SU-DHL-6 (cell line): Measurements from ENCODE around the gene OR52H1.

Experiments
- H2AFZ ChIP-seq: fragments of 200-600 bp; sonication (generic); 2 replicates; pipeline ENCODE4 v1.6.1; 2014; ENCODE audit warnings: low read depth, mild to moderate bottlenecking, moderate library complexity, mixed read lengths, antibody characterized with exemption, low read length; ENCODE audit not compliant: severe bottlenecking
- H3F3A ChIP-seq: fragments of 200-600 bp; shearing (Covaris generic); 2 replicates; pipeline ENCODE4 v1.6.0; 2016; ENCODE audit warnings: antibody characterized with exemption, mild to moderate bottlenecking; ENCODE audit not compliant: insufficient read depth
- H3K27ac ChIP-seq: fragments of 200-600 bp; sonication (generic); 2 replicates; pipeline ENCODE4 v1.5.1; 2016; ENCODE audit warnings: low read depth, mild to moderate bottlenecking, low read length, moderate library complexity, mixed read lengths
- H3K27me3 ChIP-seq: fragments of 200-600 bp; sonication (generic), shearing (Covaris generic); 2 replicates; pipeline ENCODE4 v1.6.0; 2014; ENCODE audit warnings: mild to moderate bottlenecking, low read length
- H3K36me3 ChIP-seq: fragments of 200-600 bp; sonication (generic); 2 replicates; pipeline ENCODE4 v1.6.1; 2014; ENCODE audit warnings: mild to moderate bottlenecking, low read length, mixed read lengths
- H3K4me2 ChIP-seq: fragments of 300-600, 200-600 bp; shearing (Covaris generic), sonication (generic); 2 replicates; pipeline ENCODE4 v1.6.0; 2014; ENCODE audit warnings: low read length, low read depth, mild to moderate bottlenecking; ENCODE audit not compliant: poor library complexity, severe bottlenecking
- H3K4me3 ChIP-seq: fragments of 200-600 bp; sonication (generic); 2 replicates; pipeline ENCODE4 v1.5.1; 2014; ENCODE audit warnings: antibody characterized with exemption, low read length, mild to moderate bottlenecking, mixed read lengths; ENCODE audit not compliant: insufficient read depth, poor library complexity, severe bottlenecking
- H3K79me2 ChIP-seq: fragments of 200-600 bp; sonication (generic); 2 replicates; pipeline ENCODE4 v1.6.1; 2014; ENCODE audit warnings: mild to moderate bottlenecking, low read length, moderate library complexity; ENCODE audit not compliant: insufficient read depth
- H3K9ac ChIP-seq: fragments of 200-600 bp; sonication (generic); 2 replicates; pipeline ENCODE4 v1.7.0; 2014; ENCODE audit warnings: mild to moderate bottlenecking, low read length
- H3K9me2 ChIP-seq: fragments of 200-600 bp; sonication (generic); replicated peaks from 2 replicates; pipeline ENCODE4 v1.6.1; 2014; ENCODE audit warnings: low read length; ENCODE audit not compliant: insufficient read depth
- H3K9me3 ChIP-seq: fragments of 200-600 bp; sonication (generic); 2 replicates; pipeline ENCODE4 v1.6.1; 2014; ENCODE audit warnings: low read length, mixed read lengths; ENCODE audit not compliant: insufficient read depth
- H4K20me1 ChIP-seq: fragments of 200-600 bp; sonication (generic); 2 replicates; pipeline ENCODE4 v1.6.1; 2014; ENCODE audit warnings: low read depth, mild to moderate bottlenecking, antibody characterized with exemption, low read length, moderate library complexity, mixed read lengths
- EZH2phosphoT487 ChIP-seq: fragments of 200-600 bp; sonication (generic), shearing (Covaris generic); conservative IDR thresholded peaks from 2 replicates; pipeline ENCODE4 v1.6.1; 2018; ENCODE audit warnings: mild to moderate bottlenecking, antibody characterized with exemption, low read length, moderate library complexity, mixed read lengths
- TF ChIP-seq, protein P1 (sequence below): fragments of 200-600 bp; sonication (generic); IDR thresholded peaks from one replicate; pipeline ENCODE4 v1.5.1; 2017; ENCODE audit warnings: antibody characterized with exemption, mild to moderate bottlenecking, low read length, moderate library complexity; ENCODE audit not compliant: insufficient read depth, poor library complexity, severe bottlenecking

Gene OR52H1

DNA sequence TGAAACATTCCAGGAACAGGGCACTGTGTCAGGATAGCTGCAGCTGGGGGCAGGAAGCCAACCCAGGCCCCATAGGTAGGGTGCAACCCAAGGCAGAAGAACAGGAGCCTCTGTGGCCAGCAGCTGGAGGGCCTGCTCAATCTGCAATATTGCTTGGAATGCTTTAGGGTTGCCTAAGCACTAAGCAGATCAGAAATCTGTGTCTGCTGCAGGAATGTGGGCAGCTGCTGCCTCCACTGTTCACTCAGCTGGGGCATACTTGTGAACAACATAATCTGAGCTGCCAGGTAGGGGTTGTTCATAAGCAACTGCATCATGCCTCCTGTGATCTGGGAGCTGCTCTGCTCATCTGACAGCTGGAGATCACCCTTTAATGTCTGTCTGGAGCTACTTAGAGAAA, 33.5 kb downstream of the OR52H1 start:
- H3K27me3 ChIP-seq = no peaks in the 10 kb centered on the region
- H4K20me1 ChIP-seq = no peaks in the 10 kb centered on the region
- H3K36me3 ChIP-seq = no peaks in the 10 kb centered on the region
- no peak overlapping the region for H2AFZ ChIP-seq
- H3K79me2 ChIP-seq = no peaks in the 10 kb centered on the region
- H3K27ac ChIP-seq = no peak overlapping the region
- no peaks in the 10 kb centered on the region for H3K9me2 ChIP-seq
- TF ChIP-seq, protein P1, sequence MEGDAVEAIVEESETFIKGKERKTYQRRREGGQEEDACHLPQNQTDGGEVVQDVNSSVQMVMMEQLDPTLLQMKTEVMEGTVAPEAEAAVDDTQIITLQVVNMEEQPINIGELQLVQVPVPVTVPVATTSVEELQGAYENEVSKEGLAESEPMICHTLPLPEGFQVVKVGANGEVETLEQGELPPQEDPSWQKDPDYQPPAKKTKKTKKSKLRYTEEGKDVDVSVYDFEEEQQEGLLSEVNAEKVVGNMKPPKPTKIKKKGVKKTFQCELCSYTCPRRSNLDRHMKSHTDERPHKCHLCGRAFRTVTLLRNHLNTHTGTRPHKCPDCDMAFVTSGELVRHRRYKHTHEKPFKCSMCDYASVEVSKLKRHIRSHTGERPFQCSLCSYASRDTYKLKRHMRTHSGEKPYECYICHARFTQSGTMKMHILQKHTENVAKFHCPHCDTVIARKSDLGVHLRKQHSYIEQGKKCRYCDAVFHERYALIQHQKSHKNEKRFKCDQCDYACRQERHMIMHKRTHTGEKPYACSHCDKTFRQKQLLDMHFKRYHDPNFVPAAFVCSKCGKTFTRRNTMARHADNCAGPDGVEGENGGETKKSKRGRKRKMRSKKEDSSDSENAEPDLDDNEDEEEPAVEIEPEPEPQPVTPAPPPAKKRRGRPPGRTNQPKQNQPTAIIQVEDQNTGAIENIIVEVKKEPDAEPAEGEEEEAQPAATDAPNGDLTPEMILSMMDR = no peak
- TF ChIP-seq EZH2phosphoT487 = no peak
- H3F3A ChIP-seq = no peaks in the 10 kb centered on the region
- H3K9ac ChIP-seq = no peak overlapping the region
- no peaks in the 10 kb centered on the region for H3K9me3 ChIP-seq
- H3K4me3 ChIP-seq = no peak overlapping the region
- no peak overlapping the region for H3K4me2 ChIP-seq

DNA sequence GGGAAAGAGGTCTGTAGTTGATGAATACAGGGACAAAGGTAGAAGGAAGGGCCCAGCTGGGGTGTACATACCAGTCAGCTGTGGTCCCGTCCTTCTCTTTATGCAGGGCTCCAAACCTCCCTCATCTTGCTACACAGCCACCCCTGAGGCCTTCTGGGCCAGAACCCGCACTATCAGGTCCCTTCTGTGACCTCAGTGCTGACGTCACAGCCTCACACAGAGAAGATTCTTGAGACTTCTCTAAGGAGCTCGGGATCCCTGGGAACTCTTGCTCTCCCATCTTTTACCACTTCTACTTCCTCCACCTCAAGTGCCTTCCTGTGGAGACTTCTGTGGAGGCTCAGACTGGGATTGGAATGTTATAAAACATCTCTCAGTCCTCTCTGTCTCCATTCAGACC, 38.5 kb downstream of the OR52H1 start, which contains the start of gene UBQLN3:
Gene UBQLN3 (minus strand): TSS at position 155 of the 400 bp plus-strand sequence. CDS start 399 bp downstream, outside the sequence.
- Histone ChIP-seq H3K36me3 (no peaks in the 10 kb centered on the region), H3K27ac (no peak within 1 kb of the TSS), H3F3A (no peaks in the 10 kb centered on the region), H3K9ac (no peak within 1 kb of the TSS), H3K9me2 (no peaks in the 10 kb centered on the region), H3K9me3 (no peaks in the 10 kb centered on the region), H3K4me3 (no peak within 1 kb of the TSS), H3K79me2 (no peaks in the 10 kb centered on the region), H3K4me2 (no peak within 1 kb of the TSS), H3K27me3 (no peaks in the 10 kb centered on the region), H4K20me1 (no peaks in the 10 kb centered on the region), H2AFZ (no peak within 1 kb of the TSS)
- TF ChIP-seq, protein P1 = no peak
- TF ChIP-seq EZH2phosphoT487 = no peak

DNA sequence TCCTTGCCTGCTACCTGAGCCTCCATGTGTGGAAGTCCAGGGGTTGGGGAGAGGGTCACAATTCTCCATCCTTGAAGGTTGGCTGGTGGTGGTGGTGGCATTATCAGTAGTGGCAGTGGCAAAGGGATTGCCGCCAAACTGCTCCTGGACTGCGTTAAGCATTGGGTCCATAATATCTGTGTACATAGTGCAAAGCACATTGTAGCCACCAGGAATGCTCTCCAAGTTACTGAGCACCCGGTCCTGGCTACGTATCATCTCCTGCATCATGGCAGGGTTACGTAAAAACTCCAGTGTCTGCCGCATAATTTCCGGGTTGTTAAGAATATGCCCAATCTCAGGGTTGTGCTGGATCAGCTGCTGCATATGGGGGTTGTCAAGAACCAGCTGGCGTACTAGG, 39.7 kb downstream of the OR52H1 start:
- Histone ChIP-seq H3K4me3 (no peak overlapping the region), H4K20me1 (no peaks in the 10 kb centered on the region), H3K9me3 (no peaks in the 10 kb centered on the region), H3K79me2 (no peaks in the 10 kb centered on the region), H3F3A (no peaks in the 10 kb centered on the region), H2AFZ (no peak overlapping the region), H3K27me3 (no peaks in the 10 kb centered on the region), H3K9me2 (no peaks in the 10 kb centered on the region), H3K27ac (no peak overlapping the region), H3K9ac (no peak overlapping the region), H3K4me2 (no peak overlapping the region), H3K36me3 (no peaks in the 10 kb centered on the region)
- TF ChIP-seq, protein P1 = no peak
- TF ChIP-seq EZH2phosphoT487 = no peak

DNA sequence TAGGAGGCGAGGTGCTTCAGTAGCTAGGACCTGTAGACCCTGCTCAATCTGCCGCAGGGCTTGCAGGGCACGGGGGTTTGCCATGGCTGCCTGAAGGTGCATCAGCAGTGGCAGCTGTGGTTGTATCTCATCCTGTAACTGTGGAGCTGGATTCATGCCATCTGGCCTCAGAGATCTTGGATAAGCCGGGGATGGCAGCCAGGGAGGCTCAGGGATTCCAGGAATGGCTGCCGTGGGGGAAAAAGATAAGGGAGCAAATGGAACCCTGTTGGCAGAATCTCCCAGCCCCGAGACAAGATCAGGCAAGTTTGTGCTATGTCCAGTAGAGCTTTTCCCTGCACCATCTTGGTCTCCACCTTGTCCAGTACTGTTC, 40.4 kb downstream of the OR52H1 start:
- Histone ChIP-seq H3K9ac (no peak overlapping the region), H4K20me1 (no peaks in the 10 kb centered on the region), H3F3A (no peaks in the 10 kb centered on the region), H3K4me3 (no peak overlapping the region), H3K79me2 (no peaks in the 10 kb centered on the region), H3K36me3 (no peaks in the 10 kb centered on the region), H3K9me2 (no peaks in the 10 kb centered on the region), H3K4me2 (no peak overlapping the region), H2AFZ (no peak overlapping the region), H3K27me3 (no peaks in the 10 kb centered on the region), H3K27ac (no peak overlapping the region), H3K9me3 (no peaks in the 10 kb centered on the region)
- TF ChIP-seq, protein P1 = no peak
- no peak for TF ChIP-seq EZH2phosphoT487
